Endothelial cell of umbilical vein (primary cell): ENCODE data around the gene SARNP. TPM values are rescaled to one million over a fixed set of nuclear protein-coding genes. Genes with fewer than 3 reads are reported as not detected.

Experiments used
- BruUV-seq: library from RNA; stranded (reverse); fragments of 400-500 nt; replicated peaks from 2 replicates; lab custom pipeline; 2021; lab: Mats Ljungman, UMichigan
- CTCF ChIA-PET: fragments of 300-600, 350-600 bp; sonication (Branson Sonifier 250); formaldehyde crosslinking; loops from one replicate; lab custom pipeline; 2021; ENCODE audit warnings: antibody characterized with exemption, inconsistent platforms; lab: Charles Lee
- POLR2A ChIA-PET: fragments of 300-600, 350-600 bp; sonication (Branson Sonifier 250); formaldehyde crosslinking; loops from one replicate; lab custom pipeline; 2021; ENCODE audit warnings: antibody characterized with exemption, inconsistent platforms; lab: Charles Lee
- DNase-seq: peaks from one replicate; pipeline ENCODE4 v3.0.0-alpha.2; 2011; ENCODE audit warnings: low read depth, low spot score
- FAIRE-seq: peaks from 2 replicates; lab custom pipeline; 2011; peaks lifted over from hg19 to GRCh38; lab: Jason Lieb, UNC
- H2AFZ ChIP-seq: 2 replicates; pipeline ENCODE4 v1.6.0; 2012; ENCODE audit warnings: low read depth, low read length, control low read depth, inconsistent platforms
- H3K27ac ChIP-seq: 2 replicates; pipeline ENCODE4 v1.5.1; 2011; ENCODE audit warnings: low read depth, mild to moderate bottlenecking, control low read depth, low read length, moderate library complexity; ENCODE audit not compliant: insufficient read depth
- H3K27me3 ChIP-seq, 2 experiments: 2 replicates each; pipeline versions ENCODE4 v1.6.0 to v1.6.1; 2011; ENCODE audit warnings: low read length in 2 of 2, mixed read lengths in 1 of 2; ENCODE audit not compliant: control insufficient read depth in 2 of 2, insufficient read depth in 2 of 2
- H3K36me3 ChIP-seq, 2 experiments: 2 replicates in 1 of 2; 3 replicates in 1 of 2; pipeline ENCODE4 v1.5.1; 2011; ENCODE audit warnings: low read length in 2 of 2, mild to moderate bottlenecking in 1 of 2, moderate library complexity in 1 of 2; ENCODE audit not compliant: control insufficient read depth in 2 of 2, insufficient read depth in 2 of 2; ENCODE audit errors: extremely low read depth in 1 of 2
- H3K4me1 ChIP-seq: 3 replicates; pipeline ENCODE4 v1.5.1; 2011; ENCODE audit warnings: mild to moderate bottlenecking, low read length; ENCODE audit not compliant: control insufficient read depth, insufficient read depth; ENCODE audit errors: extremely low read depth
- H3K4me2 ChIP-seq: 2 replicates; pipeline ENCODE4 v1.6.1; 2011; ENCODE audit warnings: low read length, control low read depth, mixed read lengths; ENCODE audit not compliant: insufficient read depth
- H3K4me3 ChIP-seq, 3 experiments: fragments of 200-600 bp in 1 of 3; sonication (generic), shearing (Covaris generic) in 1 of 3; replicated peaks in 1 of 3; 2 replicates each; pipeline ENCODE4 v1.5.1; 2011 to 2016; ENCODE audit warnings: control low read depth in 3 of 3, low read length in 3 of 3, mild to moderate bottlenecking in 2 of 3, inconsistent platforms in 1 of 3, low read depth in 1 of 3, moderate library complexity in 1 of 3; ENCODE audit not compliant: insufficient read depth in 1 of 3
- H3K79me2 ChIP-seq: 2 replicates; pipeline ENCODE4 v1.6.0; 2012; ENCODE audit warnings: low read length, inconsistent platforms; ENCODE audit not compliant: control insufficient read depth, insufficient read depth
- H3K9ac ChIP-seq: replicated peaks from 2 replicates; pipeline ENCODE3; 2011; ENCODE audit warnings: low read length, control low read depth; ENCODE audit not compliant: insufficient read depth; ENCODE audit errors: extremely low read depth
- H3K9me1 ChIP-seq: replicated peaks from 3 replicates; pipeline ENCODE4 v1.6.0; 2011; ENCODE audit warnings: mild to moderate bottlenecking, low read length; ENCODE audit not compliant: control insufficient read depth, insufficient read depth; ENCODE audit errors: extremely low read depth
- H3K9me3 ChIP-seq: replicated peaks from 2 replicates; pipeline ENCODE4 v1.5.1; 2012; ENCODE audit warnings: low read length, inconsistent platforms; ENCODE audit not compliant: control insufficient read depth, insufficient read depth
- H4K20me1 ChIP-seq: replicated peaks from 2 replicates; pipeline ENCODE3; 2011; ENCODE audit warnings: mild to moderate bottlenecking, low read length; ENCODE audit not compliant: control insufficient read depth, insufficient read depth; ENCODE audit errors: extremely low read depth
- EZH2 ChIP-seq: IDR thresholded peaks from 2 replicates; pipeline ENCODE4 v1.6.1; 2012; ENCODE audit warnings: borderline replicate concordance, low read depth, mild to moderate bottlenecking, moderate library complexity, low read length, inconsistent platforms; ENCODE audit not compliant: severe bottlenecking
- FOS ChIP-seq: IDR thresholded peaks from 2 replicates; pipeline ENCODE4 v1.6.1; 2011; ENCODE audit warnings: mild to moderate bottlenecking, low read length, moderate library complexity, borderline replicate concordance; ENCODE audit not compliant: insufficient read depth
- GATA2 ChIP-seq: IDR thresholded peaks from 2 replicates; pipeline ENCODE4 v1.7.0; 2011; ENCODE audit warnings: low read depth, mild to moderate bottlenecking, moderate library complexity, mixed read lengths, low read length; ENCODE audit not compliant: insufficient read length, insufficient read depth
- JUN ChIP-seq: IDR thresholded peaks from 2 replicates; pipeline ENCODE4 v1.6.1; 2011; ENCODE audit warnings: borderline replicate concordance, low read depth; ENCODE audit not compliant: insufficient read length, insufficient read depth
- MAX ChIP-seq: IDR thresholded peaks from 2 replicates; pipeline ENCODE4 v1.6.1; 2011; ENCODE audit not compliant: insufficient read depth, insufficient read length
- MYC ChIP-seq: IDR thresholded peaks from one replicate; pipeline ENCODE4 v1.6.1; 2011; ENCODE audit warnings: mild to moderate bottlenecking, low read depth, low read length
- POLR2A ChIP-seq: IDR thresholded peaks from 2 replicates; pipeline ENCODE4 v1.6.1; 2012; ENCODE audit warnings: low read depth, mild to moderate bottlenecking, control low read depth, low read length
- POLR2AphosphoS5 ChIP-seq: IDR thresholded peaks from 2 replicates; pipeline ENCODE4 v1.6.1; 2012; ENCODE audit warnings: low read depth, mild to moderate bottlenecking, control low read depth, low read length, moderate library complexity; ENCODE audit not compliant: insufficient read depth
- dilution Hi-C: fragments of 300-500 bp; cut with MboI; formaldehyde crosslinking; loops from one replicate; pipeline ENCODE4 v1.15.0; 2019; ENCODE audit warnings: low sequenced_read_pairs; ENCODE audit not compliant: extremely low pct_ligation_motif_present
- intact Hi-C: fragments of 100-400 bp; cut with micrococcal nuclease; formaldehyde crosslinking; loops from one replicate; pipeline ENCODE4 v1.10.0; 2022
- polyA plus RNA-seq, 4 experiments: library from polyadenylated mRNA; depleted of rRNA in 3 of 4; stranded (reverse) in 3 of 4; unstranded in 1 of 4; fragments of >200 nt; gene quantifications; 2 replicates each; pipeline versions ENCODE4 v1.2.1 to v1.2.3, GENCODE V29; 2011 to 2012; ENCODE audit warnings: missing spikeins in 1 of 4
- total RNA-seq: library from RNA; stranded (reverse); gene quantifications from 2 replicates; pipeline ENCODE4 v1.2.3, GENCODE V29; 2021
- TF ChIP-seq, protein P1 (sequence below), 2 donors: IDR thresholded peaks; 1 replicate in 1 of 2; 2 replicates in 1 of 2; pipeline ENCODE4 v1.5.1; 2011; ENCODE audit warnings: low read length in 2 of 2, mild to moderate bottlenecking in 2 of 2, moderate library complexity in 2 of 2, control low read depth in 1 of 2, inconsistent platforms in 1 of 2, low read depth in 1 of 2; ENCODE audit not compliant: insufficient read depth in 1 of 2; ENCODE audit errors: extremely low read depth in 1 of 2

The SARNP gene
- total and polyA plus RNA-seq, 2 donors (not counting 3 experiments of a cell fraction or from before 2014, with no cell fraction given): 88.1 to 101 TPM

DNA sequence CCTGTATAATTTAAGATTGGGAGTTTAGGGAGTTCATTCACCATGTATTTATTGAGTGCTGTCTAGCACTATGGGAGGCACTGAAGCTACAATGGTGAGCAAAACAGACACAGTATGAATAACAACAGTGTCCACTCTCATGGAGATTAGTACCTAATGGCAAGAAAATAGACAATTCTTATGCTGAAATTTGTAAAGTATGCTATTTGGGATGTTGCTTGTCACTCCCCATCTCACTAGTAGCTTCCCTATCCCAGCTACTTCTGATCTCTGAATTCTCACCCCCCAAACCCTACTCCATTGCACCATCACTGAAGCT is 70.7 kb downstream of the SARNP start:
- DNase-seq (no peak), FAIRE-seq (no peak)
- Histone ChIP-seq H3K27me3 (no peaks in the 10 kb centered on the region), H4K20me1 (no peaks in the 10 kb centered on the region), H3K4me1 (peaks cover 9% of the 10 kb centered on the region), H3K27ac (no peak overlapping the region), H3K9me3 (no peaks in the 10 kb centered on the region), H3K9me1 (no peaks in the 10 kb centered on the region), H3K4me3 (no peak overlapping the region), H3K4me2 (no peak overlapping the region), H2AFZ (no peak overlapping the region), H3K36me3 (peaks cover 0 to 8% of the 10 kb centered on the region in 2 experiments), H3K79me2 (no peaks in the 10 kb centered on the region), H3K9ac (no peak overlapping the region)
- ChIA-PET CTCF (interaction anchor here (0.6 to 2.8 kb wide), 4 partner anchors 8 to 282 kb away, joined by 3 to 15 read pairs (median 6); no protein-coding TSS in a partner anchor), POLR2A (no interaction called here)
- no TSS peak for BruUV-seq
- dilution Hi-C loops (no loop called here), intact Hi-C loops (no loop called here)
- TF ChIP-seq EZH2 (no peak), FOS (no peak), POLR2A (no peak), MAX (no peak), GATA2 (no peak), JUN (no peak), POLR2AphosphoS5 (no peak), MYC (no peak)
- TF ChIP-seq, protein P1, sequence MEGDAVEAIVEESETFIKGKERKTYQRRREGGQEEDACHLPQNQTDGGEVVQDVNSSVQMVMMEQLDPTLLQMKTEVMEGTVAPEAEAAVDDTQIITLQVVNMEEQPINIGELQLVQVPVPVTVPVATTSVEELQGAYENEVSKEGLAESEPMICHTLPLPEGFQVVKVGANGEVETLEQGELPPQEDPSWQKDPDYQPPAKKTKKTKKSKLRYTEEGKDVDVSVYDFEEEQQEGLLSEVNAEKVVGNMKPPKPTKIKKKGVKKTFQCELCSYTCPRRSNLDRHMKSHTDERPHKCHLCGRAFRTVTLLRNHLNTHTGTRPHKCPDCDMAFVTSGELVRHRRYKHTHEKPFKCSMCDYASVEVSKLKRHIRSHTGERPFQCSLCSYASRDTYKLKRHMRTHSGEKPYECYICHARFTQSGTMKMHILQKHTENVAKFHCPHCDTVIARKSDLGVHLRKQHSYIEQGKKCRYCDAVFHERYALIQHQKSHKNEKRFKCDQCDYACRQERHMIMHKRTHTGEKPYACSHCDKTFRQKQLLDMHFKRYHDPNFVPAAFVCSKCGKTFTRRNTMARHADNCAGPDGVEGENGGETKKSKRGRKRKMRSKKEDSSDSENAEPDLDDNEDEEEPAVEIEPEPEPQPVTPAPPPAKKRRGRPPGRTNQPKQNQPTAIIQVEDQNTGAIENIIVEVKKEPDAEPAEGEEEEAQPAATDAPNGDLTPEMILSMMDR (IDR thresholded peaks at IDR 0.05; ENCODE audit: extremely low read depth in 1 of 2, insufficient read depth in 1 of 2, low read depth in 1 of 2, low read length in 2 of 2): no peak
